8988T (cell line): Measurements from ENCODE around the gene GLI3.

Source experiments
- DNase-seq: peaks from one replicate; pipeline ENCODE4 v3.0.0; 2011

The GLI3 gene

GRCh38 chr7:42022056-42022455, 215.0 kb downstream of the GLI3 start:
- DNase-seq = no peak

GRCh38 chr7:42021631-42022030, 215.4 kb downstream of the GLI3 start:
- no peak for DNase-seq

- no peak for DNase-seq
These were observed 216.9 kb downstream of the GLI3 start for GRCh38 chr7:42020061-42020460.

DNA sequence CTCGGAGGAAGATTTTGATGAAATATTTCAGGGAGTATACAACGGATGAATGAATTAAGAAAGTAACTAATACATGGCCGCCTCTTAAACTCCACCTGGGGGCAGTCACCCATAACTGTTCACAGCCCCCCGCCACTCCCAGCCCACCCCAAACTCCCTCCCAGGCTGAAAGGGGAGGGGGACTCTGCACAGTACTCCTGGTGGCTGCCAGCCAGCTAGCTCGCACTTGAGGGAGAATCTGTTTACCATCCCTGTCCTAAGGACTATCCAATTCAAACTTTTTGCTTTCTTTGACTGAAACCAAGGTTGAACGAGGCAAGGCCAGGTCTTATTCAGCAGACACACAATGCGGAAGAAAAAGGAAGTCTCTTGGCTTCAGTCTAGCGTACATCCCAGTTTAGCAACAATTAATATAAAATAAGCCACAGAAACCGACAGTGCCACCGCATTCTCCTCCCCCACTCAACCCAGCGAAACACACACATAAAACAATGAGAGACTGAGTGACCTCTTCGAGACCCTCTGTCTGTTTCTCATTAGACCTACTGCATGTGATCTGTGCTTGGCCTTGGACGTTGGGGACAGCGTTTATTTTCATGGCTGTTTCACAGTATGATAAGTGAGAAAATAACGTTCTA, 219.5 kb downstream of the GLI3 start:
- DNase-seq = no peak

- no peak for DNase-seq
These were observed 220.5 kb downstream of the GLI3 start for GRCh38 chr7:42016517-42016916.

DNA sequence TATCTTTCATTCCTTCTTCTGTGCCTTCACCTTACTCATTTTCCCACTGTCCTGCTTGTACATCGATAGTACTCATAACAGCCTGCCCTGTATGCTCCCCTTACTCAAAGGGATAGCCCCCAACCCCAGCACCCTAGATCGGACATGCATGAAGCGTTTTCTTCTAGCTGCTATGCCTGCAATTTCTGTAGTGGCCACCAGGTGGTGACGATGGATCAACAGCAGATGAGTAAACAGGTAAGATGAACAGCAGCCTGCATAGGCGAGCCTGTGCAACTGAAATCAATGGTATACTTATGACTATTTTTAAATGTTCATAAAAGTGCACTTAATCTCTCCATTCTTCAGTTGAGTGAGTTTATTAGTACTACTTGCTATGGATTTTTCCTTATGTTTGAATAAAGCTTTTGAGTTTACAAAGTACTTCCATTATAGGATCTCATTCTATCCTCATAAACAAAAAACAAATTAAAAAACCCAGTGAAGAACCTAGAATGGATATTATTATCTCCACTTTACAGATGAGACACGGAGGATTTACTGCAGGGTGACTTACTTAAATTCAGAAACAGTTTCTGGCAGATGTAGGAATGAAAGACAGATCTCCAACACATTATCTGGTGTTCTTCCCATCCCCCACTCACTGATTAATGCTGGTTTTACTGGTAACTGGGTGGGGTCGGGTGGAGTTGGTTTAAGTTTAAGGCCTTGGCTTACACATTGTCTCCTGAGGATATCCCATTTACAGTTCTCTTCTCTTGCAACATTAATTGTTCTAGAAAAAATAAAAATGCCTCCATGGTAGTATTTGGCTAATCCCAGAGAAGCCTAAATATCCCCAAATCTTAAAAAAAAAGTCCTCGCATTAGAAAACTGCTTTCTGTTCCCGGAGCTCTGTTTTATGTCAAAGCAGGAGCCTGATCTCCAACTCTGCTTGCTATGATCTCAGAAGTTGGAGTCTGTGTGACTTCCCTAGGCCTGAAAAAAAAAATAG, 222.1 kb downstream of the GLI3 start:
- no peak for DNase-seq

DNA sequence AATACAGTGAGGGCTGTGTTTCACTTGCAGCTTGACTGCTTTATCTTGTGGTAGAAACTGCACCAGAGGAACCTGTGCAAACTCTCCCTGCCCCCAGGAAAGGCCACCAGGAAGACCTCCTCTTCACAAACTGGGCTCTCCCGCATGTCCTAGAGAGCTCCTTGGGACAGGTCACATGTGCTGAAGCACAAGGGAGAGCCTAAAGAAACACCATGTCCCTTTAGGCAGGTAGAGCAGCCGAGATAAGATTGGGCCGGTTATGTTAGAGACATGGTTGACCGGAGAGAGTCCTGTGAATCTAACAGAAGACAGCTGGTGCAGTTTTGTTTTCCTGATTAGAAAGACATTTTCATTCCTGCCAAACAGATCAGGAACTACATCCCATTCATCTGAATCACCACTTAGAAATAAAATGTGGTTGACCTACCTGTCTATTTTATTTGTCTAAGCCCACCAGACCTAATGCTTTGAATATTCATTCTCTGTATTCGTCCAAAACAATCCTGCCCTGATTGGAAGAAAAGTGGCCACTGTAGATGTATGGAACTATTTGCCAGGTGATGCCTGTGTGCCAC, 224.1 kb downstream of the GLI3 start:
- DNase-seq = no peak

DNA sequence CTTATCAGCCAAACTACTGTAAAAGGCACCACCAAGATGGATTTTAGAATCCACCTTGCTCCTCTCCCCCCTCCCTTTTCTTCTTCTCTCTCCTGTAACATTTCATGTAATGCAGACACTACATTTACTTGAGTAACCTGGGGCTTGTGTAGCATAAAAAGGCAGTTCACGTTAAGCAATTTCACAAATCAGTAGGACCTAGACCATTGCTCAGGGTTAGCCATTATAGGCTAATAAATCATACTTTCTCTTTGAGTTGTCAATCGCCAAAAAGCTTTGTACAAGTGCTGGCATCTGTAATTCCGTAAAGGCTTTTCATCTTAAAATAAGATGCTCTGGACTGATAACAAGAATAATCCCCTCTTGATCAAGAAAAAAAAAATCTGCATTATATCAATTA, 224.7 kb downstream of the GLI3 start:
- no peak for DNase-seq

- no peak for DNase-seq
These were observed 225.2 kb downstream of the GLI3 start for GRCh38 chr7:42011846-42012245.

GRCh38 chr7:42010751-42011150, 226.3 kb downstream of the GLI3 start:
- no peak for DNase-seq

GRCh38 chr7:42006801-42007513, 230.1 kb downstream of the GLI3 start:
- DNase-seq = no peak

DNA sequence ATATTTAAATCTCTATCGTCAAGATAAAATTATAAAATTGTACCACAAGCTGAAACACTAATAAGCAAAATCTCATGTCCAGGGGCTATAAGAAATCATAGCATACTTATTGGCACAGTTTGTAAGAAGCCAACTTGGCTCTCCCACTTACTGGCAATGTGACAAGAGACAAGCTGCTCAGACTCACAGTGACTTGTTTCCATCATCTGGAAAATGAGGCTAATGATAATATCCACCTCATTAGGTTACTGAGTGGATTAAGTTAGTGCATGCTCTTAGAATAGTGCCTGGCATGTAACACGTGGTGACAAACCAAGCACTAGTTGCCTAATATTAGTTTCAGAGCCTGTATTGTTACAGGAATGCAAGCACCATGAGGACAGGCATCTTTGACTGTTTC, 234.4 kb downstream of the GLI3 start:
- DNase-seq = no peak

DNA sequence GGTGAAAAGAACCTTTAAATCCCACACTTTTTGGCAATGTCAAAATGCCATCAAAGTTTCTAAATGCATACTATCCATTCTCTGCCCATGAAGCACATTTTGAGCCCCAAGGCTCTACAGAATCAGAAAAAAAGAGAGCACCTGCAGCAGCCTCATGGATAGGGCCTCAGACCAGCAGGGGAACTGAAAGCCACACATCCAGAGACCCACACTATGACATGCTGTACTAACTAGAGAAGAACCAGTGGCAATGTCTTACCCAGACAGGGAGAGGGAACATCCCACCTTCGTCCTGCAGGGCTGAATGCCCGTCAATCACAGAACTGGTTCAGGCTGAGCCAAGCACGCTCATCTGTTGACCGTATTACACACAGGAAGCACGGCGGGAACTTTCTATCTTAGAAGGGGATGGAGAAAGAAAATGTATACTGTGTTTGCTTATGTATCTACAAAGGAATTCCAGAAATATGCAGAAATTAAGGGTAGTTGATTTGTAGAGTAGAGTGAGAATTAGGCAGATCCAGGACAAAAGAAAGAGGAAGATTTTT, 237.2 kb downstream of the GLI3 start:
- DNase-seq = no peak

DNA sequence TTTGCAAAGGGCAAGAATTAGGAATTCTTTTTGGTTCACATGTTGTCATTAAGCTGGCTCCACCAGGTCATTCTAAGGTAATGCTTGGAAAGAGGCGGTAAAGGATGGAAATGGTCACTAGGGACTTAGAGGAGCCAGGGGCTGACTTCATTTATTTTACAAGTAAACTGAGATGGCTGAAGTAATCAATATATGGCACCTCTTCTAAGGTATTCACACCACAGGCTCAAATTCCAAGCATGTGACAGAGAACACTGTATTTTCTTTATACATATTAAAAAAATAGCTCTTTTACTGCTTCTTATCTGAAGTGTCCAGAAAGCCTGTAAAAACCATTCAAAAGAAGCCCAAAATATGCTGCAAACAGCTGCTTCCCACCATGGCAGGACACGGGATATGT, 239.0 kb downstream of the GLI3 start:
- DNase-seq = no peak

DNA sequence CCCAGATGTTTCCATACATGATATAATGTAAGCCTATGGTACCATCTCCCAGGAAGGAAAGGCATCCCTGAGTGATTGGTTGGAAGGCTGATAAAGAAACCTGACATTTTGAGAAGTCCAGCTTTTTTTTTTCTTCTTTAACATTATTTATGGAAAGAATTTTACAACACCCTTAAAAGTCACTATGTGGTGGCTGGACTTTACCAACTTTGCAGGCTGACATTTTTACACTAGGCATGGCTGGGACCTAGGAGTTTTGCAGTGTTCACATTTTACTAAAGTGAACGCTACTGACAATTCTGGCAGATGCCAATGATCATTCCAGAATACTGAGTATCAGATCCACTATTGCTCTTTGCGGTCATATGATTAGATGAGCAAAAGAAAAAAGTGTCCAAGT, 239.9 kb downstream of the GLI3 start:
- DNase-seq = no peak

DNA sequence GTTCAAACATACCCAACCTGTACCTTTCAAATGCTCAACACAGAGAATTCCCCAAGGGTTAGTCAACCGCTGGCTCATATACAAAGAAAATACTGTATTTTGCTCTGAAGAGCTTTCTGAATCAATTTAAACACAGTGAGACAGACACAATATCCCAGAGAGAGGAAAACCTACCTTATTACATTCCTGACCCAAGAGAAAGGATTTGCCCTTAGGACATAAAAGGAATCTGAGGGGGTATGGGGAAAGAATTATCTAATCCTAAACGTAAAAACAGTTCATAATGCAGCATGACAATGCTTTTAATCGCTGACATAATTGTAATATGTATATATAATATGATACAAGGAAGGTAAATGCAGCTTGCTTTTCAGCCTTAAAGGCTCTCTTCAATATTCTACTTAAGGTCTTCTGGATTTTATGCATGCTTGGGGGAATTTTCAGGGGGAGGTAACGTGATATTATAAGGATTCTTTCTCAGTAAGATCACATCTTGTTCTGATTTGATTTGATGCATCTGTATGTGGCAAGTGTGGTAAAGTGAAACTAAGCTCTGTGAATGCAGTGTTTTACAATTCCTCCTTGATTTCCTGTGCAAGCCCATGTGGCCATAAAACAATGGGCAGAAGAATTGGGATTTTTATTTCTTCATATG, 240.5 kb downstream of the GLI3 start:
- no peak for DNase-seq

DNA sequence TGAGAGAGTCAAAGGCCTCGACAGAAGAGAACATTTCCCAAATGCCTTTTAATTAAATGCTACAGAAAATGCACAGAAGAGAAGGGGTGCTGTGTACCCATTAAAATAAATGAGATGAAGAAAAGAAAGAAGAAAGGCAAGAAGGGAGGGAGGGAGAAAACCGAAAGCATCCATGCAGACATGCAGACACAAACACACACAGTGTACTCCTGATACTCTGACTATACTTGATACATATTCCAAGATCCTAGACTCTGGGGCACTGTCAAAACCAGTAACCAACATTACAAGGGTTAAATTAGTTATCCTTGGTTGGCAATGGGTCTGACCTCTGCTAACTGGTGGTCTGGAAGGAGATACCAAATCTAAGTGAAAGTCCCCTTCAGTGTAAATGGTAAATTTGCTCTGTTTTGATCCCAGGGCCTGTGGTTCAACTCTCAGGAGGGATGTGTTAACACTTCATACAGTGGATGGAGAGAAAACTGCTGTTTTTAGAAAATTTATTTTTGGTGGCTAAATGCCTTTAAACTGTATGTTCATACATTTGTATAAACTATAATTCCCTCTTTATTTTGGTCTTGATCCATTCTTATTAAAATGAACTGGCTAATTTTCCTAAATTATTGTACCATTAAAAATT, 241.3 kb downstream of the GLI3 start:
- no peak for DNase-seq

GRCh38 chr7:41994746-41995110, 242.3 kb downstream of the GLI3 start:
- no peak for DNase-seq

- DNase-seq = no peak
These were observed 242.8 kb downstream of the GLI3 start for GRCh38 chr7:41994036-41994745.

- no peak for DNase-seq
These were observed 243.8 kb downstream of the GLI3 start for GRCh38 chr7:41992881-41993867.
